H1 (cell line): Measurements from ENCODE around the gene PAGE1. TPM values are rescaled to one million over a fixed set of nuclear protein-coding genes. Genes with fewer than 3 reads are reported as not detected.
"Not testable (repeated sequence)": the region's sequence is repeated elsewhere in the genome, so short reads cannot be mapped to it uniquely, and the experiment has no call there.

ENCODE experiments used
- CTCF ChIA-PET: fragments of 300-600 bp; sonication (Branson Sonifier 250); formaldehyde crosslinking; loops from one replicate; lab custom pipeline; 2021; ENCODE audit not compliant: partially characterized antibody; lab: Charles Lee
- POLR2A ChIA-PET: fragments of 300-600 bp; sonication (Branson Sonifier 250); formaldehyde crosslinking; loops from one replicate; lab custom pipeline; 2021; ENCODE audit warnings: inconsistent platforms; ENCODE audit not compliant: partially characterized antibody; lab: Charles Lee
- DNase-seq, 2 experiments: peaks; one replicate each; pipeline versions ENCODE4 v3.0.0 to v3.0.0-alpha.2; 2010 to 2022; ENCODE audit warnings: low spot score in 2 of 2, low read depth in 1 of 2, mixed read lengths in 1 of 2
- FAIRE-seq: peaks from 2 replicates; lab custom pipeline; 2011; peaks lifted over from hg19 to GRCh38; lab: Jason Lieb, UNC
- H2AFZ ChIP-seq: 2 replicates; pipeline ENCODE4 v1.8.1; 2012; ENCODE audit warnings: low read length, inconsistent platforms
- H2AK5ac ChIP-seq: 2 replicates; pipeline ENCODE4 v1.6.1; 2013; ENCODE audit warnings: low read depth, low read length
- H2BK120ac ChIP-seq: replicated peaks from 2 replicates; pipeline ENCODE3; 2013; ENCODE audit warnings: low read depth, low read length, inconsistent platforms
- H2BK12ac ChIP-seq: 2 replicates; pipeline ENCODE4 v1.6.1; 2013; ENCODE audit warnings: low read depth, low read length
- H2BK15ac ChIP-seq: 2 replicates; pipeline ENCODE4 v1.6.1; 2013; ENCODE audit warnings: low read length
- H2BK20ac ChIP-seq: 2 replicates; pipeline ENCODE4 v1.6.1; 2013; ENCODE audit warnings: low read length
- H2BK5ac ChIP-seq: 2 replicates; pipeline ENCODE4 v1.6.1; 2013; ENCODE audit warnings: low read depth, low read length
- H3K14ac ChIP-seq: 2 replicates; pipeline ENCODE4 v1.6.1; 2013; ENCODE audit warnings: inconsistent platforms; ENCODE audit not compliant: insufficient read length
- H3K18ac ChIP-seq: 2 replicates; pipeline ENCODE4 v1.6.1; 2013; ENCODE audit warnings: low read length; ENCODE audit errors: extremely low read depth
- H3K23ac ChIP-seq: 2 replicates; pipeline ENCODE4 v1.6.1; 2013; ENCODE audit warnings: inconsistent platforms; ENCODE audit not compliant: insufficient read length
- H3K23me2 ChIP-seq: 2 replicates; pipeline ENCODE4 v1.6.1; 2013; ENCODE audit warnings: low read depth, low read length
- H3K27ac ChIP-seq: 2 replicates; pipeline ENCODE4 v1.6.1; 2011; ENCODE audit warnings: low read depth, low read length, inconsistent platforms
- H3K27me3 ChIP-seq, 4 experiments: replicated peaks in 1 of 4; 1 replicate in 1 of 4; 2 replicates in 3 of 4; pipeline versions ENCODE4 v1.6.1 to v1.8.1; 2011 to 2013; ENCODE audit warnings: low read length in 3 of 4, mild to moderate bottlenecking in 3 of 4, inconsistent platforms in 2 of 4, mixed read lengths in 2 of 4, moderate library complexity in 1 of 4; ENCODE audit not compliant: control insufficient read depth in 3 of 4, insufficient read depth in 3 of 4; ENCODE audit errors: extremely low read depth in 1 of 4
- H3K36me3 ChIP-seq, 4 experiments: 2 replicates each; pipeline versions ENCODE4 v1.6.1 to v1.8.1; 2011 to 2013; ENCODE audit warnings: mild to moderate bottlenecking in 4 of 4, low read length in 3 of 4, moderate library complexity in 2 of 4, control low read depth in 1 of 4, inconsistent platforms in 1 of 4; ENCODE audit not compliant: insufficient read depth in 4 of 4, control insufficient read depth in 2 of 4
- H3K4ac ChIP-seq: replicated peaks from 2 replicates; pipeline ENCODE3; 2013; ENCODE audit warnings: low read length, low read depth, mixed read lengths, inconsistent platforms; ENCODE audit not compliant: insufficient read length
- H3K4me1 ChIP-seq, 4 experiments: replicated peaks in 1 of 4; 1 replicate in 1 of 4; 2 replicates in 3 of 4; pipeline versions ENCODE4 v1.6.1 to v1.8.1; 2011 to 2013; ENCODE audit warnings: low read length in 3 of 4, inconsistent platforms in 2 of 4, mixed read lengths in 1 of 4; ENCODE audit not compliant: insufficient read depth in 4 of 4, control insufficient read depth in 3 of 4
- H3K4me2 ChIP-seq, 2 experiments: 2 replicates each; pipeline versions ENCODE4 v1.6.1 to v1.8.1; 2011 to 2013; ENCODE audit warnings: low read depth in 2 of 2, low read length in 2 of 2, control low read depth in 1 of 2, inconsistent platforms in 1 of 2, mild to moderate bottlenecking in 1 of 2; ENCODE audit not compliant: insufficient read depth in 1 of 2
- H3K4me3 ChIP-seq, 4 experiments: fragments of 200-600, 300-600 bp in 1 of 4; sonication (generic), shearing (Covaris generic), sonication (Bioruptor Twin) in 1 of 4; 2 replicates each; pipeline versions ENCODE4 v1.5.1 to v1.8.1; 2011 to 2016; ENCODE audit warnings: low read length in 4 of 4, low read depth in 3 of 4, control low read depth in 2 of 4, inconsistent platforms in 2 of 4, mild to moderate bottlenecking in 2 of 4, mixed read lengths in 1 of 4, moderate library complexity in 1 of 4; ENCODE audit not compliant: insufficient read depth in 2 of 4; ENCODE audit errors: extremely low read depth in 1 of 4
- H3K56ac ChIP-seq: replicated peaks from 2 replicates; pipeline ENCODE3; 2013; ENCODE audit warnings: low read depth, mild to moderate bottlenecking, mixed read lengths, low read length, inconsistent platforms; ENCODE audit not compliant: insufficient read length
- H3K79me1 ChIP-seq: 2 replicates; pipeline ENCODE4 v1.6.1; 2013; ENCODE audit warnings: low read depth, low read length, control low read depth
- H3K79me2 ChIP-seq, 2 experiments: 2 replicates each; pipeline versions ENCODE4 v1.6.1 to v1.8.1; 2012 to 2013; ENCODE audit warnings: low read length in 2 of 2, mild to moderate bottlenecking in 2 of 2, inconsistent platforms in 1 of 2; ENCODE audit not compliant: insufficient read depth in 2 of 2, control insufficient read depth in 1 of 2
- H3K9ac ChIP-seq, 4 experiments: replicated peaks in 1 of 4; 1 replicate in 1 of 4; 2 replicates in 3 of 4; pipeline versions ENCODE4 v1.6.1 to v1.8.1; 2011 to 2013; ENCODE audit warnings: low read depth in 3 of 4, low read length in 3 of 4, control low read depth in 2 of 4, mild to moderate bottlenecking in 2 of 4, moderate library complexity in 2 of 4, inconsistent platforms in 1 of 4; ENCODE audit errors: extremely low read depth in 1 of 4
- H3K9me3 ChIP-seq, 2 experiments: 2 replicates each; pipeline versions ENCODE4 v1.6.1 to v1.8.1; 2012 to 2013; ENCODE audit warnings: mild to moderate bottlenecking in 2 of 2, moderate library complexity in 2 of 2, control low read depth in 1 of 2, inconsistent platforms in 1 of 2, low read depth in 1 of 2, low read length in 1 of 2, mixed read lengths in 1 of 2; ENCODE audit not compliant: insufficient read depth in 2 of 2
- H4K20me1 ChIP-seq, 2 experiments: replicated peaks in 1 of 2; 2 replicates each; pipeline versions ENCODE3 to v1.8.1; 2011 to 2013; ENCODE audit warnings: inconsistent platforms in 2 of 2, low read length in 2 of 2, mild to moderate bottlenecking in 1 of 2; ENCODE audit not compliant: insufficient read depth in 2 of 2, control insufficient read depth in 1 of 2
- H4K5ac ChIP-seq: 2 replicates; pipeline ENCODE4 v1.6.1; 2013; ENCODE audit warnings: low read length, low read depth, mixed read lengths, inconsistent platforms; ENCODE audit not compliant: insufficient read length
- H4K8ac ChIP-seq: 2 replicates; pipeline ENCODE4 v1.8.0; 2013; ENCODE audit warnings: mild to moderate bottlenecking, moderate library complexity, low read length, inconsistent platforms; ENCODE audit not compliant: insufficient read depth; ENCODE audit errors: extremely low read depth
- H4K91ac ChIP-seq: replicated peaks from 2 replicates; pipeline ENCODE3; 2013; ENCODE audit warnings: low read length, mixed read lengths, inconsistent platforms; ENCODE audit not compliant: insufficient read length
- WGBS, 2 experiments: shearing (Covaris generic) in 1 of 2; methylation state at CpG; one replicate each; pipeline versions ENCODE4 v1.1.6 to v1.1.7; 2013 to 2015; ENCODE audit warnings: low lambda C conversion rate in 2 of 2, mixed read lengths in 2 of 2, inconsistent platforms in 1 of 2, low coverage in 1 of 2, missing lambda C conversion rate in 1 of 2; ENCODE audit not compliant: insufficient replicate concordance in 2 of 2, insufficient coverage in 1 of 2, insufficient read length in 1 of 2; ENCODE audit errors: extremely low coverage in 1 of 2, missing lambda C conversion rate in 1 of 2; 5-methylcytosine and 5-hydroxymethylcytosine counted together
- polyA plus RNA-seq, 7 experiments: library from polyadenylated mRNA; depleted of rRNA in 3 of 7; stranded (reverse) in 5 of 7; unstranded in 2 of 7; fragments of >200 nt in 5 of 7; fragments of 200-250 nt in 2 of 7; gene quantifications; 1 replicate in 5 of 7; 2 replicates in 1 of 7; 4 replicates in 1 of 7; pipeline versions ENCODE4 v1.2.1 to v1.2.3, GENCODE V29; 2011 to 2013; ENCODE audit warnings: missing spikeins in 2 of 7, mixed read lengths in 2 of 7
- total RNA-seq: library from RNA; stranded (reverse); fragmentation: NEBNext Ultra II Directional; extraction: Animal tissue kit (Norgen Biotek cat#: 25700); gene quantifications from 2 replicates; pipeline ENCODE4 v1.2.1, GENCODE V29; 2021

PAGE1 gene
- total and polyA plus RNA-seq, 2 of the 8 experiments (the other 6 are each of a cell fraction or from before 2014, with no cell fraction given) = not detected

DNA sequence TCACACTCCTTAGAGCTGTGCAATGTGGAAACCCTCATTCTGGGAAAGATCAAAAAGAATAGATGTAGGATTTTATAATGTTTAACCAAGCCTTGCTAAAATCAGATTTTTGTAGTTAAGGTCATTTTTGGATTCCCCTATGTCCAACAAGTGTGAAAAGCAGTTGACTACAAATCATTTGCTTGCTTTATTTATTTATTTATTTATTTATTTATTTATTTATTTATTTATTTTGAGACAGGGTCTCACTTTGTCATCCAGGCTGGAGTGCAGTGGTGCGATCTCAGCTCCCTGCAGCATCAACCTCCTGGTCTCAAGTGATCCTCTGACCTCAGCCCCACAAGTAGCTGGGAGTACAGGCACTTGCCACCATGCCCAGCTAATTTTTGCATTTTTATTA is 45.7 kb upstream of the PAGE1 start:
- H3K4me2 ChIP-seq, H3K18ac ChIP-seq, H4K8ac ChIP-seq, H3K9me3 ChIP-seq, H2BK120ac ChIP-seq, FAIRE-seq, H3K4me1 ChIP-seq, H2AK5ac ChIP-seq, H3K36me3 ChIP-seq, H2BK20ac ChIP-seq, H2BK5ac ChIP-seq, H3K14ac ChIP-seq, H3K9ac ChIP-seq, DNase-seq, H3K56ac ChIP-seq, H3K79me2 ChIP-seq, H3K23ac ChIP-seq, H3K23me2 ChIP-seq, H2BK15ac ChIP-seq, CTCF ChIA-PET, H4K20me1 ChIP-seq, H3K27ac ChIP-seq, H3K4ac ChIP-seq, H2AFZ ChIP-seq, POLR2A ChIA-PET, H3K4me3 ChIP-seq, H3K79me1 ChIP-seq, H4K91ac ChIP-seq, H3K27me3 ChIP-seq, H2BK12ac ChIP-seq, H4K5ac ChIP-seq: not testable (repeated sequence)
- WGBS, 2 experiments = 100% methylated on average over 1 of the region's 1 CpG; no CpG with 5 or more reads in 1 of the 2 experiments
